HCT116 (cell line): ENCODE data around the gene SCN7A. TPM values are rescaled to one million over a fixed set of nuclear protein-coding genes. Genes with fewer than 3 reads are reported as not detected.

Experiments
- ATAC-seq: fragments of 200-7000 bp; cut with Tn5 transposase; 2 replicates; pipeline ENCODE4 v1.9.1; 2020; ENCODE audit warnings: mild to moderate bottlenecking, moderate library complexity
- BruUV-seq: library from RNA; stranded (reverse); fragments of 400-500 nt; replicated peaks from 2 replicates; lab custom pipeline; 2021; lab: Mats Ljungman, UMichigan
- CTCF ChIA-PET: fragments of 300-600 bp; sonication (Branson Sonifier 250); formaldehyde crosslinking; loops from one replicate; lab custom pipeline; 2021; ENCODE audit warnings: antibody characterized with exemption; lab: Charles Lee
- POLR2A ChIA-PET: fragments of 300-600, 350-600 bp; sonication (Branson Sonifier 250); formaldehyde crosslinking; loops from one replicate; lab custom pipeline; 2021; ENCODE audit warnings: antibody characterized with exemption; lab: Charles Lee
- RAD21 ChIA-PET, 2 experiments: fragments of 300-600 bp; sonication (Branson Sonifier 250); formaldehyde crosslinking; loops; one replicate each; lab custom pipeline; 2023; ENCODE audit warnings: low total read pairs in 2 of 2; ENCODE audit not compliant: uncharacterized antibody in 2 of 2, unreplicated experiment in 2 of 2, low non-redundant PET in 1 of 2; lab: Charles Lee
- DNase-seq: peaks from one replicate; pipeline ENCODE4 v3.0.0-alpha.2; 2010; ENCODE audit warnings: low read depth, low spot score
- H2AFZ ChIP-seq: fragments of 200-600 bp; shearing (Covaris generic), sonication (generic); 2 replicates; pipeline ENCODE4 v1.6.1; 2017; ENCODE audit warnings: low read depth, mixed run types, mixed read lengths, antibody characterized with exemption, low read length; ENCODE audit not compliant: poor library complexity, severe bottlenecking
- H3K27ac ChIP-seq: 2 replicates; pipeline ENCODE4 v1.5.1; 2012; ENCODE audit warnings: low read depth, low read length
- H3K27me3 ChIP-seq: fragments of 200-600 bp; sonication (generic); 2 replicates; pipeline ENCODE4 v1.6.1; 2016; ENCODE audit warnings: mixed run types, low read length, mixed read lengths; ENCODE audit not compliant: insufficient read depth
- H3K36me3 ChIP-seq, 2 experiments: fragments of 200-500 bp in 1 of 2; fragments of 200-600 bp in 1 of 2; sonication (Bioruptor generic) in 1 of 2; sonication (generic) in 1 of 2; 2 replicates each; pipeline versions ENCODE4 v1.5.1 to v1.6.1; 2014 to 2016; ENCODE audit warnings: low read length in 2 of 2, inconsistent platforms in 1 of 2, mixed read lengths in 1 of 2, mixed run types in 1 of 2; ENCODE audit not compliant: insufficient read depth in 2 of 2, control insufficient read depth in 1 of 2
- H3K4me1 ChIP-seq, 2 experiments: fragments of 200-600 bp in 1 of 2; sonication (generic) in 1 of 2; 2 replicates each; pipeline versions ENCODE4 v1.5.1 to v1.6.1; 2012 to 2017; ENCODE audit warnings: low read length in 2 of 2, inconsistent platforms in 1 of 2, mild to moderate bottlenecking in 1 of 2, mixed read lengths in 1 of 2, mixed run types in 1 of 2, moderate library complexity in 1 of 2; ENCODE audit not compliant: insufficient read depth in 2 of 2, control insufficient read depth in 1 of 2
- H3K4me2 ChIP-seq: fragments of 200-600 bp; sonication (generic); 2 replicates; pipeline ENCODE4 v1.6.1; 2017; ENCODE audit warnings: mixed run types, low read length, mixed read lengths
- H3K4me3 ChIP-seq, 2 experiments: fragments of 200-600 bp in 1 of 2; sonication (generic) in 1 of 2; replicated peaks in 1 of 2; 2 replicates each; pipeline ENCODE4 v1.5.1; 2011 to 2016; ENCODE audit warnings: low read length in 2 of 2, control low read depth in 1 of 2, low read depth in 1 of 2, mild to moderate bottlenecking in 1 of 2, mixed read lengths in 1 of 2, mixed run types in 1 of 2
- H3K79me2 ChIP-seq: fragments of 200-600 bp; sonication (generic); 2 replicates; pipeline ENCODE4 v1.6.1; 2017; ENCODE audit warnings: mild to moderate bottlenecking, mixed run types, low read length, moderate library complexity, mixed read lengths; ENCODE audit not compliant: insufficient read depth
- H3K9ac ChIP-seq: fragments of 200-600 bp; sonication (generic); 2 replicates; pipeline ENCODE4 v1.6.1; 2016; ENCODE audit warnings: low read length, mixed read lengths
- H3K9me2 ChIP-seq: fragments of 200-600 bp; sonication (generic), shearing (Covaris generic); 2 replicates; pipeline ENCODE4 v1.6.1; 2017; ENCODE audit warnings: mixed run types, mild to moderate bottlenecking, moderate library complexity; ENCODE audit not compliant: insufficient read depth
- H3K9me3 ChIP-seq, 2 experiments: fragments of 200-500 bp in 1 of 2; fragments of 200-600 bp in 1 of 2; sonication (Bioruptor generic) in 1 of 2; sonication (generic) in 1 of 2; 2 replicates each; pipeline ENCODE4 v1.6.1; 2014 to 2017; ENCODE audit warnings: low read length in 2 of 2, mixed read lengths in 2 of 2, inconsistent platforms in 1 of 2, low read depth in 1 of 2, mild to moderate bottlenecking in 1 of 2, mixed run types in 1 of 2, moderate library complexity in 1 of 2; ENCODE audit not compliant: control insufficient read depth in 1 of 2, insufficient read depth in 1 of 2
- H4K20me1 ChIP-seq: fragments of 200-600 bp; sonication (generic), shearing (Covaris generic); 2 replicates; pipeline ENCODE4 v1.6.1; 2017; ENCODE audit warnings: mixed run types, mild to moderate bottlenecking, moderate library complexity; ENCODE audit not compliant: insufficient read depth
- CBX3 ChIP-seq: IDR thresholded peaks from 2 replicates; pipeline ENCODE4 v1.6.1; 2012; ENCODE audit warnings: low read depth
- EGR1 ChIP-seq: IDR thresholded peaks from 2 replicates; pipeline ENCODE4 v1.6.1; 2012; ENCODE audit warnings: low read depth
- EZH2 ChIP-seq: fragments of 200-600 bp; sonication (generic); IDR thresholded peaks from 2 replicates; pipeline ENCODE4 v1.6.1; 2017; ENCODE audit warnings: antibody characterized with exemption, mixed run types
- EZH2phosphoT487 ChIP-seq: fragments of 200-600 bp; IDR thresholded peaks from 2 replicates; pipeline ENCODE4 v1.6.1; 2018; ENCODE audit warnings: antibody characterized with exemption, borderline replicate concordance
- FOSL1 ChIP-seq: IDR thresholded peaks from 2 replicates; pipeline ENCODE4 v1.6.1; 2012; ENCODE audit warnings: low read depth
- POLR2AphosphoS5 ChIP-seq: IDR thresholded peaks from 2 replicates; pipeline ENCODE4 v1.6.1; 2011; ENCODE audit warnings: mild to moderate bottlenecking, low read depth, low read length, moderate library complexity
- RAD21 ChIP-seq: IDR thresholded peaks from 2 replicates; pipeline ENCODE4 v1.6.1; 2012; ENCODE audit warnings: low read depth, mild to moderate bottlenecking
- REST ChIP-seq: IDR thresholded peaks from 2 replicates; pipeline ENCODE4 v1.6.1; 2012; ENCODE audit warnings: low read depth
- SIN3A ChIP-seq: IDR thresholded peaks from 2 replicates; pipeline ENCODE4 v1.6.1; 2012; ENCODE audit warnings: low read depth
- SP1 ChIP-seq: IDR thresholded peaks from 2 replicates; pipeline ENCODE4 v1.6.1; 2012; ENCODE audit warnings: low read depth
- SRF ChIP-seq: IDR thresholded peaks from 2 replicates; pipeline ENCODE4 v1.6.1; 2012; ENCODE audit warnings: low read depth
- ZFX ChIP-seq: fragments of 450-650 bp; IDR thresholded peaks from 2 replicates; pipeline ENCODE4 v1.6.1; 2017
- intact Hi-C: fragments of 100-400 bp; cut with micrococcal nuclease; formaldehyde crosslinking; loops from 2 replicates; pipeline ENCODE4 v1.10.0; 2022
- total RNA-seq: library from RNA; stranded (reverse); gene quantifications from one replicate; pipeline ENCODE4 v1.2.1, GENCODE V29; 2021; ENCODE audit not compliant: unreplicated experiment
- TF ChIP-seq, protein P1 (sequence below): IDR thresholded peaks from 2 replicates; pipeline ENCODE4 v1.6.1; 2011; ENCODE audit warnings: mild to moderate bottlenecking, low read length, moderate library complexity; ENCODE audit not compliant: insufficient replicate concordance; ENCODE audit errors: extremely low read depth
- TF ChIP-seq, protein P2 (sequence below): IDR thresholded peaks from 2 replicates; pipeline ENCODE4 v1.6.1; 2012
- TF ChIP-seq, protein P3 (sequence below): IDR thresholded peaks from 2 replicates; pipeline ENCODE4 v1.6.1; 2012

Gene SCN7A
- total RNA-seq, 1 experiment from 2014 or later: 0.07 TPM

GRCh38 chr2:166376873-166377272 lies 117.2 kb downstream of the SCN7A start:
- Histone ChIP-seq H3K4me2 (no peak overlapping the region), H3K4me3 (no peak overlapping the region), H2AFZ (no peak overlapping the region), H3K9me3 (no peaks in the 10 kb centered on the region), H3K36me3 (no peaks in the 10 kb centered on the region), H3K27ac (no peak overlapping the region), H3K9me2 (no peaks in the 10 kb centered on the region), H3K9ac (no peak overlapping the region), H4K20me1 (no peaks in the 10 kb centered on the region), H3K4me1 (peaks cover 0 to 12% of the 10 kb centered on the region in 2 experiments; a peak in 2 of 4 replicates), H3K27me3 (peaks cover 52% of the 10 kb centered on the region), H3K79me2 (no peaks in the 10 kb centered on the region)
- TF ChIP-seq SP1 (no peak), REST (no peak), ZFX (no peak), SRF (no peak), FOSL1 (no peak), POLR2AphosphoS5 (no peak), RAD21 (no peak), EGR1 (no peak), EZH2 (no peak), SIN3A (no peak), CBX3 (no peak), EZH2phosphoT487 (no peak)
- TF ChIP-seq, protein P1, sequence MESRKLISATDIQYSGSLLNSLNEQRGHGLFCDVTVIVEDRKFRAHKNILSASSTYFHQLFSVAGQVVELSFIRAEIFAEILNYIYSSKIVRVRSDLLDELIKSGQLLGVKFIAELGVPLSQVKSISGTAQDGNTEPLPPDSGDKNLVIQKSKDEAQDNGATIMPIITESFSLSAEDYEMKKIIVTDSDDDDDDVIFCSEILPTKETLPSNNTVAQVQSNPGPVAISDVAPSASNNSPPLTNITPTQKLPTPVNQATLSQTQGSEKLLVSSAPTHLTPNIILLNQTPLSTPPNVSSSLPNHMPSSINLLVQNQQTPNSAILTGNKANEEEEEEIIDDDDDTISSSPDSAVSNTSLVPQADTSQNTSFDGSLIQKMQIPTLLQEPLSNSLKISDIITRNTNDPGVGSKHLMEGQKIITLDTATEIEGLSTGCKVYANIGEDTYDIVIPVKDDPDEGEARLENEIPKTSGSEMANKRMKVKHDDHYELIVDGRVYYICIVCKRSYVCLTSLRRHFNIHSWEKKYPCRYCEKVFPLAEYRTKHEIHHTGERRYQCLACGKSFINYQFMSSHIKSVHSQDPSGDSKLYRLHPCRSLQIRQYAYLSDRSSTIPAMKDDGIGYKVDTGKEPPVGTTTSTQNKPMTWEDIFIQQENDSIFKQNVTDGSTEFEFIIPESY: no peak
- TF ChIP-seq, protein P2, sequence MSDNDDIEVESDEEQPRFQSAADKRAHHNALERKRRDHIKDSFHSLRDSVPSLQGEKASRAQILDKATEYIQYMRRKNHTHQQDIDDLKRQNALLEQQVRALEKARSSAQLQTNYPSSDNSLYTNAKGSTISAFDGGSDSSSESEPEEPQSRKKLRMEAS: no peak
- TF ChIP-seq, protein P3, sequence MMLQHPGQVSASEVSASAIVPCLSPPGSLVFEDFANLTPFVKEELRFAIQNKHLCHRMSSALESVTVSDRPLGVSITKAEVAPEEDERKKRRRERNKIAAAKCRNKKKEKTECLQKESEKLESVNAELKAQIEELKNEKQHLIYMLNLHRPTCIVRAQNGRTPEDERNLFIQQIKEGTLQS: no peak
- ATAC-seq: no peak
- ChIA-PET CTCF (interaction anchor here (0.9 kb wide), 1 partner anchor 16 kb away, joined by 3 read pairs; no protein-coding TSS in a partner anchor), RAD21 (no interaction called here), POLR2A (no interaction called here)
- no TSS peak for BruUV-seq
- intact Hi-C loops: no loop called here
- no peak for DNase-seq
